NOMO-1 (cell line): ENCODE data around the gene PLEKHJ1.
"Not testable (repeated sequence)": the region's sequence is repeated elsewhere in the genome, so short reads cannot be mapped to it uniquely, and the experiment has no call there.

ENCODE experiments used
- DNase-seq, 2 experiments: peaks; one replicate each; lab custom pipeline; 2025; ENCODE audit not compliant: unreplicated experiment in 2 of 2; lab: John Stamatoyannopoulos, UW

The PLEKHJ1 gene

DNA sequence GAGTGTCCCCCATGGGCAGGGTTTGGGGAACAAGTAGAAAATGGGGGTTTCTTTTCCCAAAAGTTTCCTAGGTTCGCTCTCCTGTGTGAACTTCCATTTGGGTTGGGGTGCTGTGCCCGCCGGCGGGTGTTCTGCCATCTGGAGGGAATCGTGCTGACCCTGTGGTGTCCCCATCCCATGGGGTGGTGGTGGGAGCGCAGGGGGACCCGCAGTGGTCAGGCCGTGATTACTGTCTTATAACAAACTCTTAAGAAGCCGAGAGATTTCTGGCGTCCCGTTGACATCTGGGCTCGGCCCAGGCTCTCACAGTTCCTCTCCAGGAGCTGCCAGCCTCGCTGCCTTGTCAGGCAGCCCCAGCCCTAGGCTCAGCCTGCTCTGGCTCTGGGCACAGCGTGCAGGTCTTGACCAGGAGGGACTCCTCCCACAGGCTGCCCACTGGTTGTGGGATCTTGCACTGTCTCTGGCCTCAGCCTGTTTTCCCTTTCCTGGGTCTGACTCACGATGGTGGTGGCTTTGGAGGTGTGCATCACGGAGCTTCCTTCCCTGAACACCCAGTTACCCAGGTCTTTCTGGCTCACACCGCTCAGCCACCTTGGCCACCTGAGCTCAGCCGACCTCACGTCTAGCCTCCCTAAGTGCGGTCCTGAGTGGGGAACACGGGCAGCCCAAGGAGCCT is 34.5 kb downstream of the PLEKHJ1 start:
- DNase-seq: no peak

DNA sequence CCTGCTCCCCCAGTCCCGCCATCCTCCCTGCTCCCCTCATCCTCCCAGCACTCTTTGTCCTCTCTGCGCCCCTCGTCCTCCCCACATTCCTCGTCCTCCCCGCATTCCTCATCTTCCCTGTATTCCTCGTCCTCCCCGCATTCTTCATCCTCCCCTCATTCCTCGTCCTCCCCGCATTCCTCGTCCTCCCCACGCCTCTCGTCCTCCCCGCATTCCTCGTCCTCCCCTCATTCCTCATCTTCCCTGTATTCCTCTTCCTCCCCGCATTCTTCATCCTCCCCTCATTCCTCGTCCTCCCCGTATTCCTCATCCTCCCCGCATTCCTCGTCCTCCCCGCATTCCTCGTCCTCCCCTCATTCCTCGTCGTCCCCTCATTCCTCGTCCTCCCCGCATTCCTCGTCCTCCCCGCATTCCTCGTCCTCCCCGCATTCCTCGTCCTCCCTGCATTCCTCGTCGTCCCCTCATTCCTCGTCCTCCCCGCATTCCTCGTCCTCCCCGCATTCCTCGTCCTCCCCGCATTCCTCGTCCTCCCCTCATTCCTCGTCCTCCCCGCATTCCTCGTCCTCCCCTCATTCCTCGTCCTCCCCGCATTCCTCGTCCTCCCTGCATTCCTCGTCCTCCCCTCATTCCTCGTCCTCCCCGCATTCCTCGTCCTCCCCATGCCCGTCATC is 35.4 kb downstream of the PLEKHJ1 start:
- not testable (repeated sequence) for DNase-seq

DNA sequence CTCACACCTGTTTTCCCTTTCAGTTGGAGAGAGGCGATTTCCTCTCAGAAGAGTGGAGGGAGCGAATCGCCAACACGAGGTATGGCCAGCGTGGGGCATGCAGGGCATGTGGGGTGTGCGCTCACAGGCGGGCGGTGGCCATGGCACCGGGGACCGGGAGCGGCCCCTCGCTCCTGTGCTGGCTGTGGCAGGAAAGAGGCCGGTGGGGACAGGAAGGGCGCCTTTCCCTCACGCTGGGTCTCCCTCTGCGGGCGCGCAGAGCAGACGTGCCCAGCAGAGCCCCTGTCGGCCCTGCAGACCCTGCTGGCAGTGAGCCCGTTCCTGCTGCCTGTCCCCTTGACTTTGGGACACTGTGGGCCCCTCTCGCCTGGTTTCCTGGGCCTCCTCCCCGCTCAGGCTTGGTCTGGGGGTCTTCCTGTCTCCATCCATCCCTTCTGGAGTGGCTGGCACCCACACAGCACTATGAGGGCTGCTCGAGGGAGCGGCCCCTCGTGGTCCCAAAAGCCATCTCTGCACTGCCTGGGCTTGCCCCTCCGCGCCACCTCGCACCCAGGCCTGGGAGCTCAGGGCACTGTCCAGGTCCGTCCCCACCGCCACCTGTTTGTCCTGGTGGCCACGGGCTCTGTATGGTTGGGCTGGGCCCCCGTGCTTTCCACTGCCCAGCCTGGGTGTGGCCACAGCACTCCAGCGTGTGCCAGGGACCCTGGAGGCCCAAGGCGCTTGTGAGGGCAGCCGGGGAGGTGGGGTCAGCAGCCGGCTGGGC is 36.1 kb downstream of the PLEKHJ1 start:
- DNase-seq: no peak

DNA sequence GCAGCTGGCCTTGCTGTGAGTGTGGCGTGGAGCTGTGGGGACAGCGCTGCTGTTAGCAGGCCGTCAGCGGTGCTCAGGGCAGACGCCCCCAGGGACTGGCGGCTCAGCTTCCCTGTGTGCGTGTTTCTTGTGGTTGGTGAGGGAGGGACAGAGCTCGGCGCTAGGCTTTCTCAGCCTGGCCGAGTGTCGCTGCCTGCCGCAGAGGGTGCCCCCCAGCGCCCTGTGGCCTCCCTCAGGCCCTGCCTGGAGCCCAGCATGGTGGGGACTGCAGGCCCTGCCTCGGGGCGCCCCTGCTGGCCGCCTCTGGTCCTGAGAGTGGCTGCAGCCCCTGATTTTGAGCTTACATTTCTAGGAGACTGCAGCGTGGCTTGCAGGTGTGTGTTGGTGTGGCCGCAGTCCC is 36.9 kb downstream of the PLEKHJ1 start:
- no peak for DNase-seq

DNA sequence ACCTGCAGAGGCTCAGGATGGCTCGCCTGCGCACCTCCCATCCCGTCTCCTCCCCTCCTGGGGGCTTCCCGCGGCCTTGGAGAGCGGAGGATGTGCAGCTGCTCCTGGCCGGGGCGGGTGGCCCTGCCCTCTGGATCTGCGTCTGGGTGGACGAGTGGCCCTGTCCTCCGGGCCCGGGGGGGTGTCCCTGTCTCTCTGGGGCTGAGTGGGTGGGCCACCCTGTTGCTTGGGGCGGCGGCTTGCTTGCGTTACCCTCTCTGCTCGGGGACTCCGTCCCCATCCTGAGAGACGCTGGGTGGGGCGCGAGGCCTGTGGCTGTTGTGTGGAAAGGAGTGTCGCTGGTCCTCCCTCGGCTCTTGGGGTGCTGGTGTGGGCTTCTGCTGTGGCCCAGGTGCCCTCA is 37.8 kb downstream of the PLEKHJ1 start:
- no peak for DNase-seq

DNA sequence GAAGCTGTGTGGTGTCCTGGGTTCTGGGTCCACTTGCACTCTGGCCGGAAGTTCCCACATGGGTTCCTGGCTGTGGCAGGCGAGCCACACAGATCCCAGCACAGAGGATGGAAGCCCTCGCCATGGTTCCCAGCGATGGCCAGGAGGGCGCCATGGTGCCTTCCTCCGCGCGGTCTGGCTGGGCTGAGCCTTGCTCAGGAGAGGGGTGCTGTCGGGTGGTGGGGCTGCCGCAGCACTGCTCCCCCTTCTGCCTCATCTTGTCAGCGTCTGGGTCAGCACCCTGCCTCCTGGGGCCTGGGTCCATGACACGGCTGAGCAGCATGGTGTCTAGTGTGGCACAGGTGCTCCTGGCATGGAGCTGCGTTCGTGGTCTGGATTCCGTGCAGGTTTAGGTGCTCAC is 38.9 kb downstream of the PLEKHJ1 start:
- no peak for DNase-seq

DNA sequence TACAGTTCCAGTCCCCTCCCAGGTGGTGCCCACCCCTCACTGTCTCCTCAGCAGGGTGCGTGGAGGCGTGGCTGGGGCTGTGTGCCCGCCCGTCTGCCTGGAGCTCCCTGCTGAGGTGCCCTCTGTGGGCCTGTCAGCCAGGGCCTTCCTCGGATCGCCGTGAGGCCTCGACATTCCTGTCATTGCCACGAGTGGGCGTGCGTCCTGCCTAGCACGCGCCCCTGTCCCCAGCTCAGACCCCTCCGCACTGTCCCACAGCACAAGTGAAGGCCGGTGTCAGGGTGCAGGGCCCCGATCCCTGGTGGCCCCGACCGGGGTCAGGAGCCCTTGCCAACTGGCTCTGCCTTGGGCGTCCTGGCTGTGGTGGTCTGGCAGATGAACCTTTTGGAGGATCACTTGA is 40.2 kb downstream of the PLEKHJ1 start:
- DNase-seq: no peak

DNA sequence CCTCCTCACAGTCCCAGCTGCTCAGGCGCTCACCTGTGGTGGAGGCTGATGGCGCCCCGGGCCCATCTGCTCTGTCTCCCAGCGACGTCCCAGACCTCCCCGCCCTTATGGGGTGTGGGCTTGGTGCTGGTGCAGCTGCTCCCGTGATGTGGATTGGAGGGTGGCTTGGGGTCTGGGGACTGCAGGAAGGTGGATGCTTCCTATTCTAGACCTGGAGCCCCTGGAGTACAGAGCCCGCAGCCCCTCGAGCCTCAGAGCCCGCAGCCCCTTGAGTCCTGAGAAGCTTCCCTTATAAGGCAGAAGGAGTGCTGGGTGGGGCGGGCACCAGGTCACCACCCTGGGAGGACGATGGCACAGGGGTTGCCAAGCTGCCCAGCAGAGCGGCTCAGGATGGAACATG is 40.8 kb downstream of the PLEKHJ1 start:
- DNase-seq: no peak

DNA sequence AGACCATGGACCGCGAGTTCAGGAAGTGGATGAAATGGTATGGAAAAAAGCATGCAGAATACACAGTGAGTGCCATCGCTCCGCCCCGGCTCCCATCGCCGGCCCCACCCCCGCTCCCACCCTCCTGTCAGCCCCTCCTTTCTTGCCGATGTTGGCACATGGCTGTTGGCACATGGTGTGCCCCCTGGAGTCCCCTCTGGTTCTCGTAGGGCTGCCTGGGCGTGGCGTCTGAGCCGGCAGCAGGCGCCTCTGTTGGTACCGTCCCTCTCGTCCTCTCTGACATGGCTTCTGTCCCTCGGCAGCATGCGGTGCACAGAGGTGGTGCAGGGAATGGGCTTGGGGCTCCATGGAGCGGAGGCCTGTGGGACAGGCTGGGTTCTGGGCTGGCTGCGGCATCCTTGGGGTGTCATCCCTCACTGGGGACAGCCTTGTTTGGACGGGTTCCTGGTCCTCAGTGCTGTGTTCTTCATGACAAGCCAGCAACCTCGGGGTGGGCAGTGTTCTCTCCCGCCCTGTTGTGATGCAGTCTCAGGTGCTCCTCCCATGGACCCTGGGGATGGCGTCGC is 41.5 kb downstream of the PLEKHJ1 start:
- no peak for DNase-seq

DNA sequence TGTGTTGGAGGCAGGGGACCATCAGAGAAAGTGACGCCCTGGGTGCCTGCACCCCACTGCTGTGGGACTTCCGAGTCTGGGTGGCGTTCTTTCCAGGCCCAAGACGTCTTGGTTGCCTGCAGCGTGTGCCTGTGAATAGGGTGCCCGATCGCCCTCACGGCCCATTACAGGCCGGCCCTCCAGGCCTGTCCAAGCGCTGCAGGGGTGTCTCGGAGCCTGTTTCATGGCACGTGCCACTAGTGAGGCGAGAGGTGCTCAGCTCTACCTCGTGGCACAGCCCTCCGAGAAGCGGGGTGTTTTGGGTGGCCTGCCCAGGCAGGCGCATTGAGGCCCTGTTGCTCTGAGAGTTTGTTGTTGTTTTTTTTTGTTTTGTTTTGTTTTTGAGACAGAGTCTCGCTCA is 42.3 kb downstream of the PLEKHJ1 start:
- no peak for DNase-seq

DNA sequence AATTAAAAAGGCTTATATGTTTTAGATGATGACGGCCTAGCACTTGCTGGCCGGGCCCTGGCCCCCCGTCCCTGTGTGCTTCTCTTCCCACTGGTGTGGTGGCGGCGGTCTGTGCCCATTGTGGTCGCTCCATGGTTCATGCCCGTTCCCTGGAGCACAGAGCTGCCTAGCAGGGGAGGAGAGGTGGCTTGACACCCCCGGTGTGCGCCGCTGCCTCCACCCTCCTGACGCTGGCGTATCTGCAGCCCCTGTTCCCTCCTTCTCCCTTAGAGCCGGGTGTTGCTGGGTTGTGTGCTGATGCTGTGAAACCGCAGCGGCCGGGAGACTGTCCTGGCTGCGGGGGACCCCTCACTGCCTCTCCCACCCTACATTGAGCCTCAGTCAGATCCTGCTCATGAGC is 43.3 kb downstream of the PLEKHJ1 start:
- no peak for DNase-seq

DNA sequence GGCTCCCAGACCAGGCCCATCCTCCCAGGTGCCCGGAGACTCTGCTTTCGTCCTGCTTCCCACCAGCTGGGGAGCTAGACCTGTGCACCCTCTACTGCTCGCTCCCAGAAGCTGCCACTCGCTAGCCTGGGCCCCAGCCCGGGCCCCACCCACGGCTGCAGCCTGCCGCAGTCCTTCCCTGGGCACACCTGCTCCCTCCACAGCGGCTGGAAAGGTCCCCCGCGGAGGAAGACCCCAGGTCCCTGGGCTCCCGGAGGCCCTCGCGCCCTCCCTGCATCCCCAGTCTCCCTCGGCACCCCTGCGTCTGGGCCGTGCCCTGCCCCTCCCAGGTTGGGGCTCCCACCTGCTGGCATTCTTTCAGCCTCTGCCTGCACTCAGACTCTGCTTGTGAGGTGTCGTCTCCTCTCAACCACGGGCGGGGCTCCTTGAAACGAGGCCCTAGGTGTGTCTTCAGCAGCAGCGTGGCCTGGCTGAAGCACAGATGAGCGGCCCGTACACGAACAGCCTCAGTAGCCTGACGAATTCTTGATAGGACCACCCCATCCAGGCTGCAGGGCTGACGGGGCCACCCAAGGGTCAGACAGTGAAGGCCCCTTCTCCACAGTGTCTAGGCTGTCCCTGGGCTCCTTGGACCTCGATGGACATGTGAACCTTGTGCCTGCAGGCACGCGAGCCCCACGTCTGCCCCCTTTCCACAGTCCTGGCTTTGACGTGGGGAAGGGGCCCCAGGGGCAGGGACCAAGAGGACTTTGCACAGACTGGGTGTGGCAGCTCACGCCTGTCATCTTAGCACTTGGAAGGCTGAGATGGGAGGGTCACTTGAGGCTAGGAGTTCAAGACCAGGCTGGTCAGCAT is 44.4 kb downstream of the PLEKHJ1 start:
- no peak for DNase-seq

DNA sequence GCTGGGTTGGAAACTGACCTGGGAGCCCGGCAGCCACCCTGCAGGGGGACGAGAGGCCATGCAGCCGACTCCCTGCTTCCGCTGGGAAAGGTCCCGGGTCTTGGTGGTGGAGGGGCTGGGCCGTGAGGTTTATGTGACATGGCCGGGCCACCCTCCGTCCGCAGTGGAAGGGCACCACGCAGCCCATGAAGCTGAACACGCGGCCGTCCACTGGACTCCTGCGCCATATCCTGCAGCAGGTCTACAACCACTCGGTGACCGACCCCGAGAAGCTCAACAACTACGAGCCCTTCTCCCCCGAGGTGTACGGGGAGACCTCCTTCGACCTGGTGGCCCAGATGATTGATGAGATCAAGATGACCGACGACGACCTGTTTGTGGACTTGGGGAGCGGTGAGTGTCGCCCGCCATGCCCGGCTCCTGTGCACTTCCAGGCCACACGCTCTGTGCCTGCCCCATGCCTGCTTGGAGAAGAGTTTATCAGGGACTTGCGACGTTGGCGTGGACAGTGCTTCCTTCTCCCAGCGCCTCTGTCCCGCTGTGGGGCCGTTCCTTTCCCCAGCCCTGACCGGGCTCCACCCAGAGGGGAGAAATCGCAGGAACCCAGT is 45.2 kb downstream of the PLEKHJ1 start:
- no peak for DNase-seq

DNA sequence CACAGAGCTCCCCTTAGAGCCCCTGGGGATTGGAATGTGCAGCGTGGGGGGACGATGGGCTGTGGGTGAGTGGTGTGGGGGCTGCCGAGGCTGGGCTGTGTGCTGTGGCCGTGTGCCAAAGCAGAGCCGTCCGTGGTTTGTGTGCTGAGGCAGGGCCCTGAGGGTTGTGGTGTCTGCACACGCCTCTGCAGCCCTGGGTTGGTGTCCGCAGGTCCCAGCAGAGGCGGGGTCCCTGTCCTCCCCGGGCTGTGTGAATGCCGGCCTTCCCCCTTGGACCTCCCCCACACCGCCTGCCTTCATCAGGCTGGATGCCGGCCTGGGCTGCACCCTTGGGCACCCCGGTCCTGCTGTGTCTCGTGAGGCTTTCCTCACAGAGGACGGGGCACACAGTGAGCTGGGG is 46.2 kb downstream of the PLEKHJ1 start:
- no peak for DNase-seq

DNA sequence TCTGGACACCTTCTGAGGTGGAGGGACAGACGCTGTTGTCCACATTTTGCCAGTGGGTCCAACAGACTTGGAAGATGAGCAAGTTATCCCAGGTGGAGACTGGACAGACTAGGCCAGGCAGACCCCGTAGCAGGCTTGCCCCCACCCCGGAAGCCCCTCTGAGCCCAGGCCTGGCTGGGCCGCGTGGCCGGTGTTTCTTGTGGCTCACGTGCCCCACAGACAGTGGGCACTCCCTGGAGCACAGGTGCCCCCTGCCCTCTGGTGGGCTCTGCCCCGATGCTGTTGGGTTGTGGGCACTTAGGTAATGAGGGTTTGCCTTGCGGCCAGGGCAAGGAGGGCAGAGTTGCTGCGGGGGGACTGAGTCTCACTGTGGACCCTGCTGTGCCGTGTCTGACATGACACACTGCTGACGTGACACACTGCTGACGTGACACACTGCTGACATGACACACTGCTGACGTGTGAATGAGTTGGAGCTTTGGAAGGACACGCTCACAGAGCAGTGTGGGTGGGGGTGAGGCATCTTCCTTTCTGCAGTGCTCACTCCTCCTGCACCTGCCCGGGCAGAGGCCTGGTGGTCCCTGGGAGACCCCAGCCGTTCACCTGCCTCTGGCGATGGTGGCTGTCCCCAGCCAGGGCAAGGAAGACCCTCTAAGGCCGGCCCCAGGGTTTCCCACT is 47.3 kb downstream of the PLEKHJ1 start:
- no peak for DNase-seq

DNA sequence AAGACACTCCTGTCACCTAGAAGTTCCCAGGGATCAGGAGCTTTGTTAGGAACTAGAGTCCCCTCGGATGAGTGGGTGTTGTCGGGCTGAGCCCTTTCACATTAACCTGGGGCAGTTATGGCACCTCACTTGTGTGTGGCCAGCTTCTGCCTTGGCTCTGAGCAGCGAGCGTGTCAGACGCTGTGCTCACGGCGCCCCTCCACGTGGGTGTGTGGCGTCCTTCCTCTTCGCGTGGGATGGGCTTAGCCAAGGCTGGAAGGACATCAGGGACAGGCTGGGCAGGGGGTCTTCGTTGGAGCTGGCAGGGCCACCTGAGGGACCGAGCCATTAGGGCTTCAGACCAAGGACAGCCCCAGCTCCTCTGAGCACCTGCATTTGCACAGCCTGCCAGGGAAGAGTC is 49.0 kb downstream of the PLEKHJ1 start:
- DNase-seq: no peak

DNA sequence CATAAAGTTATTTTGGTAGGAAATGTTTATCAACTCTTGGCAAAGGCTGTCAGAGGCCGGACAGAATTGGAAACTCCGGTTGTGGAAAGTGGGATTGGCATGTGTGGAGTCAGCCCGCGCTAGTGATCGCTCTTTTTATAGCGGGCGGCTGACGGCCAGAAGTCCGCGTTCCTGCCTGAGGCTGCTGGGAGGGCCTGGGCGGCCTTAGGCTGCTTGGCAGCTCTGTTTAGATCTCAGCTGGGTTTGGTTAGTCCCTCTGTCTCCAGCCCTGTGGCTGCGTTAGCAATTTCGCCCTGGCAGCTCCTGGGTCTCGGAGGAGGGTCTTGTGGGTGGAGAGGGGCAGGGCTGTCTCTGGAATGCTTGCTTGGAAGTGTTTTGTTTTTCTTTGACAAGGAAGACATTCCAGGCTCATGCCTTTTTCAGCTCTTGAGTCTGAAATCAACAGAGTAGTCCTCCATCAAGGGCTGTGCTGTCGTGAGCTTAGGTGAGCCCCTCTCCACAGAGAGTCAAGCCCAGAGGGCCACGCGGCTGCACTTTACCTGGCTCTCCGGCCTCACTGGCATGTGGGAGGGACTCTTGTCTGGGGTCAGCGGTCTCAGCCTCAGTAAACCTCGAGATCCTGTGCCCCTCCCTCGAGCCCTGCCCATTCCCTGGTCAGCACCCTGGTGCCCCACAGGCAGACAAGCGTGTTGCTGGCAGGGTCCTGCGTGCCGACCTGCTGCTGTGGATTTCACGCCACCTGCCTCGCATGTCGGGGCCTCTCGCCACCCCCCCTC is 49.9 kb downstream of the PLEKHJ1 start:
- no peak for DNase-seq

DNA sequence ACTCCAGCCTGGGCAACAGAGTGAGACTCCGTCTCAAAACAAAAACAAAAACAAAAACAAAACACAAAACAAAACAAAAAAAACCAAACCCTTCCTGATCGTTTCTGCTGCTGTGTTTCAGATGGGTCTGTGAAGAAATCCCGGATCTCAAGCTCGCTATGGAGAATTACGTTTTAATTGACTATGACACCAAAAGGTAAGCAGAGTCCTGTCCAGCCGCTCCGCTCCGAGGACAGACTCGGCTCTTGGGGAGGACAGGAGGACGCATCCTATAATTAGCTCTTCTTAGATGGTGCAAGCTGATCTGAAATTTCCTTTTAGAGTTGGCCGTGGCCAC is 50.4 kb downstream of the PLEKHJ1 start:
- DNase-seq: no peak

DNA sequence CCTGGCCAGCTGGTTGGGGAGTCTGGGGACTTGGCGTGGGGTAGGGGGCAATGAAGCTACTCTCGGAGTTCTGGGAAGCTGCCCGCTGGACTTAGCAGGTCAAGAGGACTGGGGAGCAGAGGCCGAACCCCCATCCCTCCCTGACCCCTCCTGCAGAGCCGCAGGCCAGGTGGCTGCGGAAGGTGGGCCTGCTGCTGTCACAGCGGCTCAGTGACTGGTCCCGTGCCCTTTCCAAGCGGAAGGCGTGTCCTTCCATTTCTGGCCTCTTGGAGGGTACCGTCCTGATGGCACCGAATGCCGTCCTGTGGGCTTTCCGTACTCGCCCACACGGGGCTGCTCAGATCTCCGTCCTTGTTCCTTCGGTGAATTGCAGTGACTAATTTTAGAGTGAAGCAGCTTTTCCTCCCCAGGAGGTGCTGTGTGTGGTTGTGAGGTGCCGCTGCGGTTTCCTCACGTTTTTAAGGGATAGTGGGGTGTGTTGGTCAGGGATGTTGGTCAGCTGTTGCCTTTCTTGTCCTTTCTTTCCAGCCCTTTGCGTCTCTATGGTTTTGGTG is 51.6 kb downstream of the PLEKHJ1 start:
- no peak for DNase-seq
